Neuronal stem cell (in vitro differentiated cells): ENCODE results near the gene IVD.

Source experiments
- DNase-seq: peaks from one replicate; pipeline ENCODE4 v3.0.0-alpha.2; 2013; ENCODE audit warnings: low spot score
- H2AFZ ChIP-seq: one replicate; pipeline ENCODE4 v1.6.1; 2013; ENCODE audit warnings: mild to moderate bottlenecking, low read length, inconsistent platforms
- H2AK5ac ChIP-seq: 2 replicates; pipeline ENCODE4 v1.6.1; 2013; ENCODE audit warnings: low read depth, mild to moderate bottlenecking, inconsistent platforms, low read length, moderate library complexity, mixed read lengths
- H2BK120ac ChIP-seq: 2 replicates; pipeline ENCODE4 v1.6.1; 2013; ENCODE audit warnings: low read depth, mild to moderate bottlenecking, inconsistent platforms, low read length, moderate library complexity, mixed read lengths
- H2BK12ac ChIP-seq: one replicate; pipeline ENCODE4 v1.6.1; 2013; ENCODE audit warnings: low read length, inconsistent platforms
- H2BK15ac ChIP-seq: 2 replicates; pipeline ENCODE4 v1.6.1; 2013; ENCODE audit warnings: mild to moderate bottlenecking, low read length, inconsistent platforms, mixed read lengths
- H2BK5ac ChIP-seq: one replicate; pipeline ENCODE4 v1.6.1; 2013; ENCODE audit warnings: inconsistent platforms, mild to moderate bottlenecking, low read length, moderate library complexity
- H3K14ac ChIP-seq: one replicate; pipeline ENCODE4 v1.6.1; 2013; ENCODE audit warnings: low read length, inconsistent platforms
- H3K18ac ChIP-seq: 2 replicates; pipeline ENCODE4 v1.6.1; 2013; ENCODE audit warnings: low read length, inconsistent platforms
- H3K23ac ChIP-seq: 2 replicates; pipeline ENCODE4 v1.6.1; 2013; ENCODE audit warnings: low read depth, mild to moderate bottlenecking, mixed read lengths, low read length, inconsistent platforms; ENCODE audit not compliant: poor library complexity
- H3K27ac ChIP-seq: replicated peaks from 3 replicates; pipeline ENCODE4 v1.5.1; 2013; ENCODE audit warnings: low read length, inconsistent platforms
- H3K27me3 ChIP-seq, 3 experiments: 2 replicates each; pipeline ENCODE4 v1.6.1; 2013; ENCODE audit warnings: low read length in 3 of 3, mild to moderate bottlenecking in 2 of 3, inconsistent platforms in 1 of 3, low read depth in 1 of 3, mixed read lengths in 1 of 3, moderate library complexity in 1 of 3; ENCODE audit not compliant: control insufficient read depth in 3 of 3, insufficient read depth in 3 of 3
- H3K36me3 ChIP-seq, 2 donors: replicated peaks in 1 of 2; 2 replicates each; pipeline ENCODE4 v1.6.1; 2013; ENCODE audit warnings: low read length in 2 of 2; ENCODE audit not compliant: control insufficient read depth in 2 of 2, insufficient read depth in 2 of 2
- H3K4ac ChIP-seq: 2 replicates; pipeline ENCODE4 v1.6.1; 2013; ENCODE audit warnings: inconsistent platforms, mild to moderate bottlenecking, low read length, moderate library complexity
- H3K4me1 ChIP-seq, 2 donors: 1 replicate in 1 of 2; 2 replicates in 1 of 2; pipeline ENCODE4 v1.6.1; 2013; ENCODE audit warnings: low read length in 2 of 2, low read depth in 1 of 2; ENCODE audit not compliant: control insufficient read depth in 2 of 2, insufficient read depth in 1 of 2
- H3K4me2 ChIP-seq: one replicate; pipeline ENCODE4 v1.6.1; 2013; ENCODE audit warnings: mild to moderate bottlenecking, low read length, inconsistent platforms; ENCODE audit not compliant: insufficient read depth, poor library complexity, severe bottlenecking
- H3K4me3 ChIP-seq, 2 donors: 2 replicates each; pipeline ENCODE4 v1.5.1; 2013; ENCODE audit warnings: low read length in 2 of 2, mild to moderate bottlenecking in 2 of 2, inconsistent platforms in 1 of 2, moderate library complexity in 1 of 2
- H3K79me1 ChIP-seq: one replicate; pipeline ENCODE4 v1.6.1; 2013; ENCODE audit warnings: low read depth, mild to moderate bottlenecking, inconsistent platforms, low read length, moderate library complexity
- H3K9ac ChIP-seq: one replicate; pipeline ENCODE4 v1.6.1; 2013; ENCODE audit warnings: mild to moderate bottlenecking, low read depth, low read length, inconsistent platforms; ENCODE audit not compliant: poor library complexity
- H3K9me3 ChIP-seq, 2 donors: replicated peaks in 1 of 2; 2 replicates each; pipeline versions ENCODE3 to v1.6.1; 2013; ENCODE audit warnings: low read length in 2 of 2, mild to moderate bottlenecking in 2 of 2, inconsistent platforms in 1 of 2, low read depth in 1 of 2, mixed read lengths in 1 of 2, moderate library complexity in 1 of 2; ENCODE audit not compliant: control insufficient read depth in 2 of 2, insufficient read depth in 1 of 2
- H4K8ac ChIP-seq: one replicate; pipeline ENCODE4 v1.6.1; 2013; ENCODE audit warnings: low read depth, mild to moderate bottlenecking, inconsistent platforms, low read length, moderate library complexity
- H4K91ac ChIP-seq: one replicate; pipeline ENCODE4 v1.6.1; 2013; ENCODE audit warnings: low read length, low read depth, mild to moderate bottlenecking, inconsistent platforms; ENCODE audit not compliant: poor library complexity
- WGBS, 2 donors: extraction: QIAGEN DNeasy Blood & Tissue Kit; methylation state at CpG; one replicate each; pipeline ENCODE4 v1.1.7; 2013; ENCODE audit warnings: missing lambda C conversion rate in 2 of 2, mixed read lengths in 1 of 2; ENCODE audit not compliant: insufficient read length in 2 of 2, insufficient replicate concordance in 1 of 2; ENCODE audit errors: extremely low coverage in 2 of 2; 5-methylcytosine and 5-hydroxymethylcytosine counted together

The IVD gene

GRCh38 chr15:40414816-40415215, 9.2 kb downstream of the IVD start:
- Histone ChIP-seq H3K9ac (no peak overlapping the region), H3K36me3 (peaks cover 56 to 82% of the 10 kb centered on the region in 2 donors), H2AFZ (no peak overlapping the region), H3K18ac (no peak overlapping the region), H2BK15ac (no peak overlapping the region), H2BK12ac (no peak overlapping the region), H3K4me1 (no peaks in the 10 kb centered on the region), H3K27ac (no peak overlapping the region), H3K4ac (no peak overlapping the region), H4K8ac (no peak overlapping the region), H3K14ac (no peak overlapping the region), H4K91ac (no peak overlapping the region), H3K4me2 (no peak overlapping the region), H3K4me3 (no peak overlapping the region), H3K27me3 (no peaks in the 10 kb centered on the region), H3K79me1 (peaks cover 1% of the 10 kb centered on the region), H2BK120ac (no peak overlapping the region), H2BK5ac (no peak overlapping the region), H2AK5ac (no peak overlapping the region), H3K23ac (no peak overlapping the region), H3K9me3 (no peaks in the 10 kb centered on the region)
- no peak for DNase-seq
- WGBS, 2 donors, result no CpG with 5 or more reads among the region's 7 CpGs

- Histone ChIP-seq H4K8ac (no peak overlapping the region), H3K27me3 (no peaks in the 10 kb centered on the region), H2BK12ac (no peak overlapping the region), H2AFZ (no peak overlapping the region), H2BK120ac (no peak overlapping the region), H3K36me3 (peaks cover 53 to 78% of the 10 kb centered on the region in 2 donors), H3K9me3 (no peaks in the 10 kb centered on the region), H4K91ac (no peak overlapping the region), H3K4me3 (no peak overlapping the region), H3K18ac (no peak overlapping the region), H3K23ac (no peak overlapping the region), H3K4ac (no peak overlapping the region), H3K4me1 (no peaks in the 10 kb centered on the region), H3K14ac (no peak overlapping the region), H3K79me1 (peaks cover 1% of the 10 kb centered on the region), H3K9ac (no peak overlapping the region), H3K4me2 (no peak overlapping the region), H2BK5ac (no peak overlapping the region), H3K27ac (no peak overlapping the region), H2AK5ac (no peak overlapping the region), H2BK15ac (no peak overlapping the region)
- DNase-seq, result no peak
- no CpG with 5 or more reads among the region's 10 CpGs for WGBS, 2 donors
Measured at GRCh38 chr15:40415226-40415625, 9.6 kb downstream of the IVD start.

- no peak overlapping the region for H2AFZ ChIP-seq
- no peak overlapping the region for H2AK5ac ChIP-seq
- peak overlapping the region in 1 of 2 donors; percentile 3 for H3K4me3 ChIP-seq
- peaks cover 1% of the 10 kb centered on the region for H3K79me1 ChIP-seq
- H3K4me2 ChIP-seq, result no peak overlapping the region
- no peak overlapping the region for H3K4ac ChIP-seq
- no peak overlapping the region for H2BK120ac ChIP-seq
- H2BK15ac ChIP-seq, result no peak overlapping the region
- peak overlapping the region; percentile 2 for H3K23ac ChIP-seq
- WGBS, 2 donors, result no CpG with 5 or more reads among the region's 14 CpGs
- H3K27me3 ChIP-seq, result no peaks in the 10 kb centered on the region
- no peak for DNase-seq
- peak overlapping the region; percentile 25 for H3K14ac ChIP-seq
- H4K91ac ChIP-seq, result no peak overlapping the region
- H3K27ac ChIP-seq, result no peak overlapping the region
- peak overlapping the region; percentile 13 for H3K9ac ChIP-seq
- H2BK12ac ChIP-seq, result peak overlapping the region; percentile 35
- no peak overlapping the region for H2BK5ac ChIP-seq
- no peaks in the 10 kb centered on the region for H3K4me1 ChIP-seq
- H4K8ac ChIP-seq, result no peak overlapping the region
- peaks cover 45 to 70% of the 10 kb centered on the region in 2 donors for H3K36me3 ChIP-seq
- H3K9me3 ChIP-seq, result no peaks in the 10 kb centered on the region
- H3K18ac ChIP-seq, result no peak overlapping the region
Measured at GRCh38 chr15:40416056-40416455, 10.5 kb downstream of the IVD start.

GRCh38 chr15:40418126-40418525, 12.5 kb downstream of the IVD start:
- H4K91ac ChIP-seq, result no peak overlapping the region
- H3K79me1 ChIP-seq, result peaks cover 1% of the 10 kb centered on the region
- no peak overlapping the region for H3K4me3 ChIP-seq
- H2AK5ac ChIP-seq, result no peak overlapping the region
- no peak overlapping the region for H3K4ac ChIP-seq
- no peak overlapping the region for H2BK5ac ChIP-seq
- DNase-seq, result no peak
- H3K9me3 ChIP-seq, result no peaks in the 10 kb centered on the region
- H3K4me2 ChIP-seq, result no peak overlapping the region
- no peak overlapping the region for H3K23ac ChIP-seq
- WGBS, 2 donors, result no CpG with 5 or more reads among the region's 10 CpGs
- peaks cover 0 to 2% (median 0%) of the 10 kb centered on the region in 3 experiments for H3K27me3 ChIP-seq
- peaks cover 25 to 49% of the 10 kb centered on the region in 2 donors for H3K36me3 ChIP-seq
- H2BK15ac ChIP-seq, result no peak overlapping the region
- H3K14ac ChIP-seq, result no peak overlapping the region
- H4K8ac ChIP-seq, result no peak overlapping the region
- no peak overlapping the region for H3K27ac ChIP-seq
- no peak overlapping the region for H3K9ac ChIP-seq
- no peak overlapping the region for H2AFZ ChIP-seq
- H3K4me1 ChIP-seq, result peaks cover 3 to 4% of the 10 kb centered on the region in 2 donors
- no peak overlapping the region for H2BK12ac ChIP-seq
- H2BK120ac ChIP-seq, result no peak overlapping the region
- no peak overlapping the region for H3K18ac ChIP-seq
